GM04503 (cell line): ENCODE measurements around the gene PGBD5.
A peak's percentile ranks its signal among the peaks of the same experiment; 100 is the strongest.

Experiments used
- DNase-seq: peaks from one replicate; pipeline ENCODE4 v3.0.0-alpha.2; 2012; ENCODE audit warnings: low read depth

The PGBD5 gene

GRCh38 chr1:230375147-230375546 lies 51.0 kb downstream of the PGBD5 start:
- DNase-seq: no peak

DNA sequence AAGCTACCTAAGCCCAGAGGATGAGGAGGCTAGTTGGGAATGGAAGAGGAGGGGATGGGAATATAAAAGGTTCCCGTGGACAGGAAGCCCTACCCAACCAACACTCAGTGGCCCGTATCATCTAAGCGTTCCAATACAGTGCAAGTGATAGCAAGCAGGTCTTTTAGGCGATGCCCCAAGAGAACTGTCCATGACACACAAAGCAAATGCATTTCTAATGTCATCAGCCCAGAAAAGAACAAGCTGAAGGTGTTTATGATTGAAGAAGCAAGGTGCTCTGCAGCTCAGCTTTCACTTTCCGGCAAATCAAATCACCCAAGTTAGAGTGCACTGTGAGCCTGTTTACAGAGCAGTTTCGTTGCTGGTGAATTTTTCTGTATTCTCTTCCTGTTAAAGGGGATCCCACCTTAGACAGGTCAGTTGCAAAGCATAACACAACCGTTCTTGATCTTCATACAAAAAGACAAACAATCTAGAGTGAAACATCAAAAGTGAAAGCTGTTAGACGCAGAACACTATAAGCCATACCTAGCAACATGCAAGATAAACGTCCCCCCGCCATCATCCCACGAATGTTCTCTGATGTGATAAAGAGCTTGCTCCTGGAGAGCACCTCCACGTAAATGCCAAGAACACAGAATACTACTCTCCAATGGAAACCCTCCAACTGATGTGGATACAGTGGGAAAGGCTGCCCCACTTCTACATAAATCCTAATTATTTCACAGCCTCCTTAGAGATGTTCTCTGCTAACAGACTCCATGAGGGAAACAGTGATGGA lies 54.0 kb downstream of the PGBD5 start:
- no peak for DNase-seq

GRCh38 chr1:230370109-230370508 lies 56.0 kb downstream of the PGBD5 start:
- DNase-seq: no peak

GRCh38 chr1:230368871-230369270 lies 57.3 kb downstream of the PGBD5 start:
- DNase-seq: no peak

DNA sequence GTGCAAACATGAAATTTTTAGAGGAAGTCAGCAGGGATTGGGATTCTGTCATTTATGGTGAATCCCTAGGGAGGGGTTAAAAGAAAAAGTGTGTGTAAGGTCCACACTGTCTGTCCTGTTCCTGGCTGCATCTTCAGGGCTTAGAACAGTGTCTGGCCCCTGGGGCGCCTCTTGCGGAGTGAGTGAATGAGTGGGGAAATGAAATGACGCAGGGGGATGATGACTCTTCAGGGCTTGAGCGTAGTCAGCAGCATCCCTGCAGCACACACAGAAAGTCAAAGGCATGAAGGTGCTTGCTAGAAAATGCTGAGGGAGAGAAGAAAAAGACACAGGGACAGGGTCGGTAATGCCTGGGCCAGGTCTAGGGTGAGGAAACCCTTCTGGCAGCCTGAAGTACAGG lies 57.8 kb downstream of the PGBD5 start:
- DNase-seq: no peak

DNA sequence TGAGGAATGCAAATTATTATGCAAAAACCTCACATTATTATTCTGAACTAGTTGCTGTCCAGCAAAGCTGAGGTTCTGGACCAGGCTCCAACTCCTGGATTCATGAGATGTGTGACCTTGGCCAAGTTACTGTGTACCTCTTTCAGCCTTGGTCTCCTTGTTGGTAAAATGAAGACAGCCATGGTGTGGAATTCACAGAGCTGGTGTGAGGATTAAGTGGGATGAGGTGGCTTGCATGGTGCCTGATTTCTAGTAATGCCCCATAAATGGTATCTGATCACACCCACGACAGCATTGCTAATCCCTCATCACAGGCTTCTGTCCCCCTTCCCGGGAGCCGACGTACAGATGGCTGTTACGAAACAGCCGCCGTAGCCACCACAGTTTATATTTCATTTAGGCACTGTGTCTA lies 59.6 kb downstream of the PGBD5 start:
- no peak for DNase-seq

DNA sequence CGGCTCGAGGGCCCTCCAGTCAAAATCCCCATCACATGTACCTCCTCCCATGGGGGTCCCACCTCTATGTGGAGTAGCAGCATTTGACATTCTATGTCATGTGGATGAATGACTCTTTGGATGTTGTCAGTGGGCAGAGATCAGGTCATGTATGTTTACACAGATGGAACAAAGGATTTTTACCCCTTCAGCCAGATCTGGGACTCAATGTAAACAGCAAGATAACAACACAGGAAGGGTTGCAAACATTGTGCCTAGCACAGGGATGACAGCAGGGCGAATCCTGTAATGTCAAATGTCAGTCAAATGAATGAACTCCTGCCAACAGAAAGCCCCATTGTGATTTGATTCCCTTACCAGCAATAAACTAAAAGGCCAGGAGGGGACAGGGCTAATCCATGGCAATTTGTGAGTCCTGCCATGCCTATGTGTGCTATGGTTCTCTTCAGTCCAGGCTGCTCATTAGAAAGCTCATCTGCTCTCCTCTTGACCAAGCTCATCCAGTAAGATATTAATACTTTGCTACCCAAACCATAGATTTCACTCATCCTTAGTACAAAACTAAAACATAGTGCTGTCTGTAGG lies 60.3 kb downstream of the PGBD5 start:
- DNase-seq: no peak

DNA sequence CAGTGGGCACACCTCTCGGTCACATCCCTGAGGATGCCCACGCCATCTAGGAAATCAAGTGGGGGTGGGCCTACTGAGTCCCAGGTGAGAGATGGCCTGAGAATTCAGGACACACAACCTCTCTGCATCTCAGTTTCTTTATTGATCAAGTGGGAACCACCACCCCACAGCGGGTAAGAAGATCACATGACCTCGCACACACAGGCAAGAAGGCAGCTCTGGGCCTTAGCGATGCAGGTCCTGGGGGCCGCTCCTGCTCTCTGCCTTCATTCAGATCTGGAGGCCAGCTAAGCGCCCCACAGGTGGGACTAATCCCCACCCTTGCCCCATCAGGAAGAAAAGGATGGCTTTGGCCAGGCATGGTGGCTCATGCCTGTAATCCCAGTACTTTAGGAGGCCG lies 63.2 kb downstream of the PGBD5 start:
- no peak for DNase-seq

- DNase-seq: no peak
These were observed 64.2 kb downstream of the PGBD5 start for GRCh38 chr1:230361941-230362340.

DNA sequence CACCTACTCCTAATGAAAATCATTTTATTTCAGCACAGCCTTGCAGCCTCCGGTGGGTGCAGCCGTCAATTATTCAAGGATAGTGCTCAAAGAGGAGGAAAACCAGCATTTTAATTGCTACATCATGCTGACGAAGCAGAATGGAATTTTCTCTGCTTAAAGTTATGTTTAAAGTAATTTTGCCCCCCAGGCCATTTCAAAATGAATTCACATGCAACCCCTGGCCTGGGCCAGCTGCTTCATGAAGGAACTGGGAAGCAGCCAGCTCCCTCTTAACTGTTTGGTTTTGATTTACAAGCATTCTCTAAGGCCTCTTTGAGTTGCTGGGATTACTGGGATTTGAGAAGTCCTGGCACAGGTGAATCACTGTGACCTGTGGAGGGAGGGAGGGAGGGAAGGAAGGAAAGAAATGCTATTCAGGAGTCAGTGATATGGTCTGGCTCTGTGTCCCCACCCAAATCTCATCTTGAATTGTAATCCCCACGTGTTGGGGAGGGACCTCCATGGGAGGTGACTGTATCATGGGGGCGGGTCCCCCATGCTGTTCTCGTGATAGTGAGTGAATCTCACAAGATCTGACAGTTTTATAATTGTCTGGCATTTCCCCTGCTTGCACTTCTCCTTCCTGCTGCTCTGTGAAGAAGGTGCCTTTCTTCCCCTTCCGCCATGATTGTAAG lies 66.0 kb downstream of the PGBD5 start:
- DNase-seq: no peak

DNA sequence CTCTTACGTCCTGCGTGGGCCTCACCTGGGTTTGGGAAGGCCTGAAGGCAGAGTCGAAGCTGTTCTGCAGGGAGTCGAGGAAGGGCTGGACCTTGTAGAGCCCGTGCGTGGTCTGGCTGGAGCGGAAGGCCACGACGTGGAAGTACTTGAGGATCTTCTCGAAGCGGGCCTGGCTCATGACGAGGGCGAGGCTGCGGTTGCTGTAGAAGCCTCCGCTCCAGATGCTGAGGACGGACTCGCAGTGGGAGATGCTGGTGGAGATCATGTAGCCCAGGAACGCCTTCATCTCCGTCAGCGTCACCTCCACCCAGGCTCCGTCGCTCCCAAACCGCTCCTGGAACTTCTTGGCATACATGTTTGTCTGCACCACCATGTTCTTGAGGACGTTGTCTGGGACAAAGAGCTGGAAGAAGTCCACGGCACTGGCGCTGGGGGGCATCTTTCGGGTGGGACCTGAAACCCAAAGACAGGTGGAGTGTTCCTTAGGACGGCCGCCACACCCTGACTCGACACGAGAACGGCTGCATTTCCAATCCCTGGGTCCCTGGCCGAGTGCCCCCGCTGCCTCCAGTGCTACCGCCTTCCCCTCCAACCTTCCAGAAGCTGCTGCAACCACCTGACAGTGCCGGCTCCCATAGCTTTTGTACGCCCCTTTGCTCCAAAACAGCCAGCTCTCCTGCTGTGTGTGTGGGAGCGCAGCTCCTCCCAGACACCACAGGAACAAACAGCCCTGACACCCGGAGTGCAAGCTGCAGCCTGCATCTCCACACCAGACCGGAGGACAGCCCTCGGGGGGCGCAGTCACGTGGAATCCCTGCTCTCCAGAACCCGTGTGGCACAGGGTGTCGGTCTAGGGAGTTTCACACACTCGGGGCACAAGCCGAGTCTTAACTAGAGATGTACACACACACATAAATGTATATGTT lies 69.0 kb downstream of the PGBD5 start:
- no peak for DNase-seq

GRCh38 chr1:230356190-230356589 lies 69.9 kb downstream of the PGBD5 start:
- no peak for DNase-seq

DNA sequence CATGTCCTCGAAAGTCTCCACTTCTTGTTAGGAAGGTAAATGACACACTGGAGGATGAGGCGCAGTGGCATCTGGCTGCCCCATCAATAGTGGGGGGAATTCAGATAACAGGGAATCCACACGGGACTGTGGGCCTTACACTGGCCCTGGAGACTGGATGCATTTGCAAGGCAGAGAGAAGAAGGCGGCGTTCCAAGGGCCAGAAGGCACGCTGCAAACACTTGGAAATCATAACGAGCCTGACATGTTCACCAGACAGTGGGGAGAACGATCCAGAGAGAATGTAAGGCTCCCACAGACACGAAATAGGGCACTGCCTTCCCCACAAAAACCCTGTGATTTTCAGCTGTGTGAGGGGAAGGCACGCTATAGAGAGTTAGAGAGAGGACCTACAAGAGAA lies 70.5 kb downstream of the PGBD5 start:
- DNase-seq: no peak

- DNase-seq: no peak
These were observed 71.0 kb downstream of the PGBD5 start for GRCh38 chr1:230355128-230355527.

GRCh38 chr1:230354005-230354404 lies 72.1 kb downstream of the PGBD5 start:
- DNase-seq: no peak

DNA sequence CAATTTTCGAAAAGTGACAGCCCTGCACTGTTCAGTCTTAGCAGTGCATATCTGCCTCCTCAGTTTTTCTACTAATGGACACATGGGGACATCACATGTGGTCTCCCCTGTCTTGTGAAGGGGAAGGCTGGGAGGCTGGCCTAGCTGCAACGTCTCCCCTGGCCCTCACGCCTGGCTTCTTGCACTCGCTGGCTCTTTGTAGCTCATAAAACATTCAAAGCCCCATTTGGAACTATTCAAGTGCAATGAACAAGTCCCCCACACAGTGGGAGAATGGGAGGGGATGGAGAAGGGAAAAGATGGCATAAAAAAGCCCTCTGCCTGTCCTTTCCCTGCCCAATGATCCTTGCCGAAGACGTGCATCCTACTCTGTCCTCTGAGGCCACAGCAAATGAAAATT lies 73.6 kb downstream of the PGBD5 start:
- no peak for DNase-seq

DNA sequence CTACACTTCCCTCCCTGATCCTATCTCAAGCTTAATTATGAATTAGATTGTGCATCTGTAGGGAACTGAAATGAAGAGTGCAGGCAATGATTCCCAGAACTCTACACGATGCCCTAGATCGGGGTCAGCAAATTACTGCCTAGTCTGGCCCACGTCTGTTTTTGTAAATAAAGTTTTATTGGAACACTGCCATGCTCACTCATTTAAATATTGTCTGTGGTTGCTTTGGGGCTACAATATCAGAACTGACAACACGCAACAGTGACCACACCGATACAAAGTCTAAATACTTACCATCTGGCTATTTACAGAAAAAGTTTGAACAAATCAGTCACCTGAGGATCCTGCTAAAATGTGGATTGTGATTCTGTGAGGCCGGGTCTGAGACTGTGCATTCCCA lies 74.1 kb downstream of the PGBD5 start:
- no peak for DNase-seq

- no peak for DNase-seq
These were observed 74.6 kb downstream of the PGBD5 start for GRCh38 chr1:230351514-230351913.

DNA sequence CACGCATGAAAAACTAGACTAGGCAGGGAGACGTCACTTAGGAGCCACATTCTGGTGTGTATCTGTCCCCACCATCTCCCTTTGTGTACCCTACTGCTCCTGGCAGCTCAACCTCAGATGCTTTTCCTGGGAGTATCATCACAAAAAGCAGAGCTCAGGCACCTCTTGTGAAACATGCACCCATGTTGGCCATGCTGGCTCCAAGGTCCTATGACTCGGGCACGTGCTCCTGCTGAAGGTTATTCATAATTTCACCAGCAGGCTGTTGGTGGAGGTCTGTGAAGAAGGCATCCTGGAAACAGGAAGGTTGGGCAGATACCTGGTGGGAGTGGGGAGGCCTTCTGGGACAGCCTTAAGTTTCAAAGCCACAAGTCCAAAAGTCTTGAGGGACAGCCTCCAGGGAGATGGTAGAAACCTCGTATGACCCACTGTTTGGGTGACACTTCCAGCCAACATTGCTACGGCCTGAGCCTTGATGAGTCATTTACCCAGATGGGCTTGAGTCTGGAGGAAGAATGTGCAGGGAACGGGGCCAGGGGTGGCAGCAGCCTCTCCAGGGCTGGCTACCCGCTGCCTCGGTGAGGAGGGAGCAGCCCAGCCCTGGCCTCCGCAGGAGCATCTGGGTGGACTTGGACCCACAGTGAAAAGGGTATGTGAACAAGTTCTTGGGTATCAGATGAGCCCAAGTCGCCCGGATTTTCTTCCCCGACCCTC lies 75.8 kb downstream of the PGBD5 start:
- peak; percentile 9 for DNase-seq

DNA sequence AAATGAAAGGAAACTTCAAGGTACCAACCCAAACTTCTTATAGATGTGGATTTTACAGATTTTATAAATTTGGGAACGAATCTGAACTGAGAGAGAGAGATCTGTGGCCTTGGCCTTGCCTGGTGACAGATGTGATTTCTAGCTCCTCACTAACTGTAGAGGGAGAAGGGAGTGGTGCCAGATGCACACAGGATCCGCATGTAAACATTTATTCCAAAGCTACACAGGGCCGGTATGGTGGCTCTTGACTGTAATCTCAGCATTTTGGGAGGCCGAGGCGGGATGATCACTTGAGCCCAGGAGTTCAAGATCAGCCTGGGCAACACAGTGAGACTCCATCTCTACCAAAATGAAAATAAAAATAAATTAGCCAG lies 77.1 kb downstream of the PGBD5 start:
- no peak for DNase-seq

DNA sequence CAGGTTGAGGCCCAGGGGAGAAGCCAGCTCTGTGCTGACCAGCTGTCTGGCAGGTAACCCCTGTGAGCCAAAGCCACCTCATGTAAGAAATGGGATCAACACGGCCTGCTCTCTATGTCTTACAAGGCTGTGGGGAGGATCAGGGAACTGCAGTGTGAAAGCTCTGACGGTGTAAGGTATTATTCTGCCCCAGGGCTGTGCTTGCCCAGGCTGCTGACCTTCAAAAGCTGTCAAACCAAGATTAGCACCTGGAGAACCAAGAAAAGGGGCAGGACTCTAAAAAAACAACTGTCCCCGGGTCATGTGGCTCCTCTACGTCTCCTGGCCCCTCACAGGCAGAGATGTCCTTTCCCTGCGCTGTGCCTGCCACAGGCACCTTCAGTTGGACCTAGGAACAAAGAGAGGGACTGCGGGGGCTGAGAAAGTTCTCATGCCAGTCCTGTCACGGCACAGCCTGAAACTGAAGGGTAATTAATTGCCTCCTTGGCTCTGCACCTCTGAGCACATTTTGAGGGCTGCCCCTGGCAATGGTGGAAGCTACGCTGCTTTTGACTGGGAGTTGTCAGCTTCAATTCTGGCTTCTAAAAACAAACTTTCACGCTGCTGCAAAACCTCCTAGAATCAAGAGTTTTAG lies 77.6 kb downstream of the PGBD5 start:
- no peak for DNase-seq
